Activated CD8-positive, alpha-beta T cell treated with anti-CD3 and anti-CD28 coated beads, Interleukin-2, amount 10 ng/mL, durations not matched to agents 7 days and 5 days (primary cell): ENCODE measurements around the gene NCOA7. TPM values are rescaled to one million over a fixed set of nuclear protein-coding genes. Genes with fewer than 3 reads are reported as not detected.

Experiments used
- ATAC-seq: fragments of 150-1000 bp; cut with Tn5 transposase; one replicate; pipeline ENCODE4 v1.10.0; 2021; ENCODE audit warnings: moderate library complexity
- CTCF ChIA-PET: fragments of 350-600 bp; sonication (Branson Sonifier 250); formaldehyde crosslinking; loops from one replicate; lab custom pipeline; 2021; ENCODE audit warnings: antibody characterized with exemption; lab: Charles Lee
- POLR2A ChIA-PET: fragments of 350-600 bp; sonication (Branson Sonifier 250); formaldehyde crosslinking; loops from one replicate; lab custom pipeline; 2021; ENCODE audit warnings: antibody characterized with exemption; lab: Charles Lee
- DNase-seq: peaks from one replicate; pipeline ENCODE4 v3.0.0-alpha.2; 2020
- H3K27ac Mint-ChIP-seq: one replicate; pipeline ENCODE4 v1.8.0; 2021; ENCODE audit warnings: mild to moderate bottlenecking, mixed read lengths
- H3K27me3 Mint-ChIP-seq: one replicate; pipeline ENCODE4 v1.8.0; 2021; ENCODE audit warnings: low read depth, mixed read lengths
- H3K36me3 Mint-ChIP-seq: one replicate; pipeline ENCODE4 v1.8.0; 2021; ENCODE audit warnings: low read depth, mixed read lengths
- H3K4me1 Mint-ChIP-seq: one replicate; pipeline ENCODE4 v1.8.0; 2021; ENCODE audit warnings: low read depth, mixed read lengths
- H3K4me3 Mint-ChIP-seq: one replicate; pipeline ENCODE4 v1.8.0; 2021; ENCODE audit warnings: mild to moderate bottlenecking, mixed read lengths
- H3K9me3 Mint-ChIP-seq: one replicate; pipeline ENCODE4 v1.8.0; 2022; ENCODE audit warnings: mixed read lengths; ENCODE audit not compliant: insufficient read depth
- total RNA-seq, 2 experiments: library from RNA; stranded (reverse); gene quantifications; one replicate each; pipeline ENCODE4 v1.2.3, GENCODE V29; 2021

The NCOA7 gene, protein sequence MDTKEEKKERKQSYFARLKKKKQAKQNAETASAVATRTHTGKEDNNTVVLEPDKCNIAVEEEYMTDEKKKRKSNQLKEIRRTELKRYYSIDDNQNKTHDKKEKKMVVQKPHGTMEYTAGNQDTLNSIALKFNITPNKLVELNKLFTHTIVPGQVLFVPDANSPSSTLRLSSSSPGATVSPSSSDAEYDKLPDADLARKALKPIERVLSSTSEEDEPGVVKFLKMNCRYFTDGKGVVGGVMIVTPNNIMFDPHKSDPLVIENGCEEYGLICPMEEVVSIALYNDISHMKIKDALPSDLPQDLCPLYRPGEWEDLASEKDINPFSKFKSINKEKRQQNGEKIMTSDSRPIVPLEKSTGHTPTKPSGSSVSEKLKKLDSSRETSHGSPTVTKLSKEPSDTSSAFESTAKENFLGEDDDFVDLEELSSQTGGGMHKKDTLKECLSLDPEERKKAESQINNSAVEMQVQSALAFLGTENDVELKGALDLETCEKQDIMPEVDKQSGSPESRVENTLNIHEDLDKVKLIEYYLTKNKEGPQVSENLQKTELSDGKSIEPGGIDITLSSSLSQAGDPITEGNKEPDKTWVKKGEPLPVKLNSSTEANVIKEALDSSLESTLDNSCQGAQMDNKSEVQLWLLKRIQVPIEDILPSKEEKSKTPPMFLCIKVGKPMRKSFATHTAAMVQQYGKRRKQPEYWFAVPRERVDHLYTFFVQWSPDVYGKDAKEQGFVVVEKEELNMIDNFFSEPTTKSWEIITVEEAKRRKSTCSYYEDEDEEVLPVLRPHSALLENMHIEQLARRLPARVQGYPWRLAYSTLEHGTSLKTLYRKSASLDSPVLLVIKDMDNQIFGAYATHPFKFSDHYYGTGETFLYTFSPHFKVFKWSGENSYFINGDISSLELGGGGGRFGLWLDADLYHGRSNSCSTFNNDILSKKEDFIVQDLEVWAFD
- total RNA-seq = 10 to 100 TPM; 27.8 to 31.7 TPM

DNA sequence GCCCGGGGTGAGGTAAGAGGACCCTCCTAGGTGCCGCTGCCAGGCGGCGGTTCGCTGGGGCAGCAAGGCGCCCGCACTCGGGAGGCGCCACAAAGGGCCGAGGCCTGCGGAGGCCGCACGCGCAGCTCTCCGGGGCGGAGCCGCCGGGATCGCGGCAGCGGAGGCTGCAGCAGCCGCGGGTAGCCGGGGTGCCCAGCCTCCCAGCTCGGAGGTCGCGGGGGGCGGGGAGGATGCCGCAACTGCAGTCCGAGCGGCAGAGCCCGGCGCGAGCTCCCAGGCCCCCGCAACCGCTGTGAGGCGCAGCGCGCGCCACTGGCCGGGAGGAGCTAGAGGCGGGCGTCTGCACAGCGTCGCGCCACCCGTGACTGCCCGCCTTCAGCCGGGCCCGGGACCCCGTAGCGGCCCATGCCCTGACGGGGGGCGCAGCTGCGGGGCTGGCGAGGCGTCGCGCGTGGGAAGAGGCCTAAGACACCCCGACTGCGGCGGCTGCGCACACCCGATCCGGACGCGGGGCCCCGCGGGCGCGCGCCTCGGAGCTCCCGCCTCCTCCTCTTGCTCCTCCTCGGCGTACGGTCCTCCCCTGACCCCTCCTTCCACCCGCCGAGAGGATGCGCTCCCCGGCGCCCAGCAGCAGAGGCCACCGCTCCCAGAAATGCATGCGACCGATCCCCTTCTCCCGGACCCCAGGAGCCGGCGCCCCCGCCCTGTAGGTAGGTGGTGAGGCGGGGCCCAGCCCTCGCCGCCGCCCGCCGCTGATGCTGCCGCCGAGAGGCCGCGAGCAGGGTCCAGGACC, at the start of gene NCOA7:
Gene NCOA7 (plus strand): TSS at position 603 of the 793 bp plus-strand sequence. CDS start 24,395 bp downstream, outside the sequence.
- peak; percentile 87 for DNase-seq
- Mint-ChIP-seq H3K27me3 (no peaks in the 10 kb centered on the region), H3K36me3 (peaks cover 16% of the 10 kb centered on the region), H3K27ac (peak within 1 kb of the TSS; percentile 98), H3K9me3 (no peaks in the 10 kb centered on the region), H3K4me3 (peak within 1 kb of the TSS; percentile 86), H3K4me1 (peaks cover 45% of the 10 kb centered on the region)
- ATAC-seq = peak; percentile 85
- POLR2A ChIA-PET = interaction anchor here (0.6 to 4.3 kb wide), 24 partner anchors 9 to 489 kb away, joined by 3 to 186 read pairs (median 6); partner anchors contain the start of genes HDDC2, HINT3 and TRMT11
- CTCF ChIA-PET = interaction anchor here (0.7 to 9.1 kb wide), 36 partner anchors 8 to 476 kb away, joined by 3 to 225 read pairs (median 6); partner anchors contain the start of genes HINT3 and TRMT11

- CTCF ChIA-PET = interaction anchor here (1.1 to 1.9 kb wide), 3 partner anchors 10 to 430 kb away, joined by 5 to 7 read pairs (median 6); no protein-coding TSS in a partner anchor
Observed at GRCh38 chr6:125741336-125741735, 49.4 kb upstream of the NCOA7 start.

GRCh38 chr6:125742024-125742423, 48.7 kb upstream of the NCOA7 start:
- CTCF ChIA-PET = interaction anchor here (1.1 to 1.9 kb wide), 3 partner anchors 10 to 430 kb away, joined by 5 to 7 read pairs (median 6); no protein-coding TSS in a partner anchor
- POLR2A ChIA-PET = no interaction called here
- no peak overlapping the region for H3K27ac Mint-ChIP-seq
- DNase-seq = no peak
- ATAC-seq = no peak
- no peak overlapping the region for H3K4me3 Mint-ChIP-seq
- peaks cover 41% of the 10 kb centered on the region for H3K27me3 Mint-ChIP-seq
- H3K4me1 Mint-ChIP-seq = peaks cover 12% of the 10 kb centered on the region
- no peaks in the 10 kb centered on the region for H3K9me3 Mint-ChIP-seq
- peaks cover 3% of the 10 kb centered on the region for H3K36me3 Mint-ChIP-seq

More at GRCh38 chr6:125741336-125741735, 49.4 kb upstream of the NCOA7 start:
- Mint-ChIP-seq H3K9me3 (no peaks in the 10 kb centered on the region), H3K4me3 (no peak overlapping the region), H3K27ac (no peak overlapping the region), H3K27me3 (peaks cover 37% of the 10 kb centered on the region), H3K4me1 (peaks cover 5% of the 10 kb centered on the region), H3K36me3 (no peaks in the 10 kb centered on the region)
- ATAC-seq = no peak
- DNase-seq = no peak
- POLR2A ChIA-PET = no interaction called here

DNA sequence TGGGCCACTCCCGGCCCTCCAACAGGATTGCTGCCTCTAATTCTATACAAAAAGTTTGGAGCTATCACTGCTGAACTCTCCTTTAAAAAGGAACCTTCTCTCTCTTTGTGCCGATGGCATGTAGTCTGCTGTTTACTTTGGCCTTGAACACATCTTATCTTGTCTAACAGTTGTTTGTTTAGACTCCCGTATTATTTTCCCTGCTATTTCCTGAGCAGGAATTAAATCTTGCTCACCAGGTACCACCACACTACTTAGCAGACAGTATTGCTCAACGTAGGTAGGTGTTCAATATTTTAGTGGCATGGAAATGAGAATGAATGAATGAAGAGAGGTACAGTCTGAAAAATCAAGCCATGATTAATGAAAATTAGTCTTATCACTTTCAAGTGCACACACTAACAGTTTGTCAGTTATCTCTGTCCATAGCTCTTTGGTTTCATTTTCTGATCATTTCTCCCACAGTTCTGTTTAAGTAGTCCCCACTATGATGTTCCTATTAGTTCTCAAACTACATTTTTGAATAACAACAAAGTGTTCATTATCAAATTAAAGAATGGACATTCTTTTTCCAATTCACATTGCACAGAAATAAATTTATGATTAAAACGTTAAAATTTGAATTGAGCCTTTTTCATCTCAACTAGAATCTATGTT, 48.2 kb upstream of the NCOA7 start:
- no peaks in the 10 kb centered on the region for H3K9me3 Mint-ChIP-seq
- no peak overlapping the region for H3K27ac Mint-ChIP-seq
- H3K4me3 Mint-ChIP-seq = no peak overlapping the region
- peaks cover 16% of the 10 kb centered on the region for H3K4me1 Mint-ChIP-seq
- POLR2A ChIA-PET = no interaction called here
- no peak for ATAC-seq
- CTCF ChIA-PET = interaction anchor here (1.1 to 1.9 kb wide), 3 partner anchors 9 to 431 kb away, joined by 5 to 7 read pairs (median 6); no protein-coding TSS in a partner anchor
- H3K36me3 Mint-ChIP-seq = peaks cover 3% of the 10 kb centered on the region
- DNase-seq = no peak
- peaks cover 42% of the 10 kb centered on the region for H3K27me3 Mint-ChIP-seq

- Mint-ChIP-seq H3K27me3 (peaks cover 47% of the 10 kb centered on the region), H3K9me3 (no peaks in the 10 kb centered on the region), H3K4me3 (no peak overlapping the region), H3K27ac (no peak overlapping the region), H3K36me3 (peaks cover 3% of the 10 kb centered on the region), H3K4me1 (peaks cover 24% of the 10 kb centered on the region)
- ChIA-PET POLR2A (no interaction called here), CTCF (interaction anchor here (0.8 kb wide), 1 partner anchor 203 kb away, joined by 3 read pairs; no protein-coding TSS in a partner anchor)
- ATAC-seq = no peak
- no peak for DNase-seq
Observed at GRCh38 chr6:125743604-125744003, 47.2 kb upstream of the NCOA7 start.

- Mint-ChIP-seq H3K4me1 (peaks cover 36% of the 10 kb centered on the region), H3K27ac (no peak overlapping the region), H3K4me3 (no peak overlapping the region), H3K9me3 (no peaks in the 10 kb centered on the region), H3K27me3 (peaks cover 53% of the 10 kb centered on the region), H3K36me3 (peaks cover 3% of the 10 kb centered on the region)
- no peak for ATAC-seq
- DNase-seq = no peak
- ChIA-PET POLR2A (no interaction called here), CTCF (interaction anchor here (0.8 to 1.4 kb wide), 9 partner anchors 8 to 435 kb away, joined by 3 to 5 read pairs (median 3); no protein-coding TSS in a partner anchor)
Observed at GRCh38 chr6:125745281-125746018, 45.3 kb upstream of the NCOA7 start.

- no peak overlapping the region for H3K27ac Mint-ChIP-seq
- DNase-seq = no peak
- POLR2A ChIA-PET = no interaction called here
Observed at GRCh38 chr6:125746019-125746414, 44.7 kb upstream of the NCOA7 start.

DNA sequence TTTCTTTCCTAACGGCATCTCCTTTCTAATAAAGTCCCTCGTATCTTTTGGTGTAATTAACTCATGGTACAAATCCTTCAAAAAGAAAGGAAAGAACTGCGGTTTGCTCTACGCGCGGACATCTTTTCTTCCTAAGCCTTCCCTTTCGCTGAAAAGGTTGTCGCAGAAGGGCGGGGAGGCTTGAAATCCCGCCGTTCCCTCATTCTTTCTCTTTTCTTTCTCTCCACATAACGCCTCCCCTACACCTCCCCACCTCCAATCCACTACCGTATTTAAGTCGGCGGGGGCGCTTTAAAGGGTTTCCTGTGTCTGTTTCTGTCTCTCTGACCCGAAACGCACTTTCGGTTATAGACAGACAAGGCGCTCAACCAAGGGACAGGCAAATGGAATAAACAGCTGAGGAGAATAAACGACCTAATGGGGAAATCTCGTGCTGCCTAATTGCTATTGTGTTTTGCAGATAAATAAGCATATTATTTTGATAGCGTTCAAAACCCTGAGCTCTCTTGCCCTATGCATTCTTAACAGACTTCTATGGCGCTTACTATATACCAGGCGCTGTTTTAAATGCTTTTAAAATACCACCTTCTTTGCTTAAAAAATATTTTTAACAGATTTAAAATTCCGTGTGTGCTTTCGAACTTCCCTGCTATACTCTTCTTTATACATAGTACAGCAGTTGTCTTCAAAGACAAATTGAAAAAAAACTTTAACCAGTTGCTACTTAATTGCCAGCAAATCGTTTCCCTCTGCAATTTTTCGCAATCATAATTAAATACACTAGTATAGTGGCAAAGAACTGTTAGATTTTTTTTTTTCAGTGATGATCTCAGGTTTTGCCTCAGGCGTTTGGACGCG, 43.8 kb upstream of the NCOA7 start:
- CTCF ChIA-PET = interaction anchor here (0.7 to 1.6 kb wide), 4 partner anchors 10 to 557 kb away, joined by 3 to 4 read pairs (median 3); partner anchors contain the start of gene HINT3

More at GRCh38 chr6:125746019-125746414, 44.7 kb upstream of the NCOA7 start:
- Mint-ChIP-seq H3K4me1 (peaks cover 39% of the 10 kb centered on the region), H3K4me3 (peak overlapping the region; percentile 81), H3K27me3 (peaks cover 56% of the 10 kb centered on the region), H3K36me3 (peaks cover 3% of the 10 kb centered on the region), H3K9me3 (no peaks in the 10 kb centered on the region)
- CTCF ChIA-PET = interaction anchor here (0.8 to 1.4 kb wide), 8 partner anchors 11 to 434 kb away, joined by 3 to 4 read pairs (median 3); no protein-coding TSS in a partner anchor
- no peak for ATAC-seq

More for the DNA sequence above, 43.8 kb upstream of the NCOA7 start:
- peaks cover 39% of the 10 kb centered on the region for H3K4me1 Mint-ChIP-seq
- POLR2A ChIA-PET = no interaction called here
- ATAC-seq (peak; percentile 61), DNase-seq (peak; percentile 82)
- H3K4me3 Mint-ChIP-seq = peak overlapping the region; percentile 81
- H3K27me3 Mint-ChIP-seq = peaks cover 64% of the 10 kb centered on the region
- H3K9me3 Mint-ChIP-seq = no peaks in the 10 kb centered on the region
- H3K36me3 Mint-ChIP-seq = peaks cover 3% of the 10 kb centered on the region
- peak overlapping the region; percentile 41 for H3K27ac Mint-ChIP-seq
